NCI-H226 (cell line): Measurements from ENCODE around the gene SH3D21.
A peak's percentile ranks its signal among the peaks of the same experiment; 100 is the strongest.

Source experiments
- DNase-seq: peaks from one replicate; pipeline ENCODE4 v3.0.0-alpha.2; 2015

SH3D21 gene

GRCh38 chr1:36359911-36360550 lies 53.9 kb downstream of the SH3D21 start:
- DNase-seq, result no peak

GRCh38 chr1:36365381-36365780 lies 59.2 kb downstream of the SH3D21 start:
- no peak for DNase-seq

- no peak for DNase-seq
These were observed 60.0 kb downstream of the SH3D21 start for GRCh38 chr1:36366091-36366661.

- no peak for DNase-seq
These were observed 60.9 kb downstream of the SH3D21 start for GRCh38 chr1:36367066-36367465.

- no peak for DNase-seq
These were observed 61.6 kb downstream of the SH3D21 start for GRCh38 chr1:36367798-36368197.

- peak; percentile 25 for DNase-seq
These were observed 63.1 kb downstream of the SH3D21 start for GRCh38 chr1:36369061-36369861.
